Suprapubic skin (tissue), 4 donors: ENCODE results near the gene GABRE. TPM values are rescaled to one million over a fixed set of nuclear protein-coding genes. Genes with fewer than 3 reads are reported as not detected.

Experiments used
- DNase-seq, 2 donors: peaks; one replicate each; pipeline ENCODE4 v3.0.0-alpha.2; 2019; ENCODE audit warnings: low spot score in 2 of 2
- H3K27ac ChIP-seq: fragments of 200-600 bp; sonication (generic); one replicate; pipeline ENCODE4 v1.5.1; 2019
- H3K27me3 ChIP-seq: fragments of 200-600 bp; sonication (generic); one replicate; pipeline ENCODE4 v1.5.1; 2019
- H3K36me3 ChIP-seq: fragments of 200-600 bp; sonication (generic); one replicate; pipeline ENCODE4 v1.5.1; 2019
- H3K4me1 ChIP-seq: fragments of 200-600 bp; sonication (generic); one replicate; pipeline ENCODE4 v1.5.1; 2019
- H3K4me3 ChIP-seq: fragments of 200-600 bp; sonication (generic); one replicate; pipeline ENCODE4 v1.5.1; 2019; ENCODE audit warnings: mild to moderate bottlenecking
- H3K9me3 ChIP-seq: fragments of 200-600 bp; sonication (generic); one replicate; pipeline ENCODE4 v1.5.1; 2019
- CTCF ChIP-seq, 2 donors: fragments of 200-600 bp in 1 of 2; fragments of 450-650 bp in 1 of 2; sonication (generic) in 1 of 2; IDR thresholded peaks; one replicate each; pipeline ENCODE4 v1.5.1; 2016 to 2019; ENCODE audit warnings: antibody characterized with exemption in 2 of 2, mild to moderate bottlenecking in 1 of 2, moderate library complexity in 1 of 2
- EP300 ChIP-seq: sonication (generic); formaldehyde crosslinking; IDR thresholded peaks from one replicate; pipeline ENCODE4 v1.6.1; 2017; ENCODE audit warnings: antibody characterized with exemption
- POLR2A ChIP-seq, 2 donors: fragments of 450-650 bp; IDR thresholded peaks; one replicate each; pipeline ENCODE4 v1.6.1; 2017; ENCODE audit warnings: antibody characterized with exemption in 2 of 2, mild to moderate bottlenecking in 2 of 2, moderate library complexity in 2 of 2
- POLR2AphosphoS5 ChIP-seq, 3 donors: sonication (generic); formaldehyde crosslinking; IDR thresholded peaks; one replicate each; pipeline ENCODE4 v1.6.1; 2017; ENCODE audit warnings: antibody characterized with exemption in 3 of 3
- WGBS: methylation state at CpG from one replicate; pipeline ENCODE4 v1.1.5; 2018; 5-methylcytosine and 5-hydroxymethylcytosine counted together
- total RNA-seq, 4 donors: library from RNA; depleted of rRNA; stranded (reverse); fragments of >200 nt; gene quantifications; one replicate each; pipeline ENCODE4 v1.1.0, GENCODE V29; 2016

GABRE gene
- total RNA-seq, 4 donors from 2014 or later, result 55.8 to 140 (median 78.7) TPM

- Histone ChIP-seq H3K4me1 (peaks cover 15% of the 10 kb centered on the region), H3K27ac (no peak overlapping the region), H3K4me3 (no peak overlapping the region), H3K9me3 (no peaks in the 10 kb centered on the region), H3K27me3 (no peaks in the 10 kb centered on the region), H3K36me3 (peaks cover 18% of the 10 kb centered on the region)
- WGBS, result 56% methylated on average over 6 of the region's 6 CpGs
- TF ChIP-seq EP300 (no peak), POLR2A (IDR thresholded peaks at IDR 0.05) (no peak), CTCF (IDR thresholded peaks at IDR 0.05) (no peak), POLR2AphosphoS5 (IDR thresholded peaks at IDR 0.05) (no peak)
- DNase-seq, result peak; percentile 81 to 84
Measured at GRCh38 chrX:151970661-151971060, 3.8 kb downstream of the GABRE start.

- H3K9me3 ChIP-seq, result no peaks in the 10 kb centered on the region
- H3K4me3 ChIP-seq, result no peak overlapping the region
- H3K36me3 ChIP-seq, result peaks cover 18% of the 10 kb centered on the region
- peaks cover 13% of the 10 kb centered on the region for H3K4me1 ChIP-seq
- H3K27ac ChIP-seq, result no peak overlapping the region
- no peak for DNase-seq
- no peaks in the 10 kb centered on the region for H3K27me3 ChIP-seq
- TF ChIP-seq POLR2A (IDR thresholded peaks at IDR 0.05) (no peak), EP300 (no peak), POLR2AphosphoS5 (IDR thresholded peaks at IDR 0.05) (no peak), CTCF (IDR thresholded peaks at IDR 0.05) (no peak)
- 67% methylated on average over 7 of the region's 7 CpGs for WGBS
Measured at GRCh38 chrX:151970027-151970426, 4.4 kb downstream of the GABRE start.

- Histone ChIP-seq H3K36me3 (peaks cover 24% of the 10 kb centered on the region), H3K9me3 (no peaks in the 10 kb centered on the region), H3K4me1 (peaks cover 3% of the 10 kb centered on the region), H3K27me3 (no peaks in the 10 kb centered on the region), H3K27ac (no peak overlapping the region), H3K4me3 (no peak overlapping the region)
- 89% methylated on average over 6 of the region's 6 CpGs for WGBS
- DNase-seq, result no peak
- no peak for TF ChIP-seq CTCF (IDR thresholded peaks at IDR 0.05)
- no peak for TF ChIP-seq POLR2A (IDR thresholded peaks at IDR 0.05)
- no peak for TF ChIP-seq POLR2AphosphoS5 (IDR thresholded peaks at IDR 0.05)
- TF ChIP-seq EP300, result no peak
Measured at GRCh38 chrX:151966236-151966635, 8.2 kb downstream of the GABRE start.

- Histone ChIP-seq H3K36me3 (peaks cover 21% of the 10 kb centered on the region), H3K4me3 (no peak overlapping the region), H3K9me3 (no peaks in the 10 kb centered on the region), H3K4me1 (no peaks in the 10 kb centered on the region), H3K27me3 (no peaks in the 10 kb centered on the region), H3K27ac (no peak overlapping the region)
- WGBS, result 86% methylated on average over 5 of the region's 5 CpGs
- TF ChIP-seq EP300, result no peak
- no peak for TF ChIP-seq CTCF (IDR thresholded peaks at IDR 0.05)
- TF ChIP-seq POLR2AphosphoS5 (IDR thresholded peaks at IDR 0.05), result no peak
- TF ChIP-seq POLR2A (IDR thresholded peaks at IDR 0.05), result no peak
- no peak for DNase-seq
Measured at GRCh38 chrX:151962034-151962433, 12.4 kb downstream of the GABRE start.

- H3K36me3 ChIP-seq, result peaks cover 42% of the 10 kb centered on the region
- TF ChIP-seq POLR2A (IDR thresholded peaks at IDR 0.05), result no peak
- TF ChIP-seq EP300, result no peak
- no peak for TF ChIP-seq POLR2AphosphoS5 (IDR thresholded peaks at IDR 0.05)
- no peak for TF ChIP-seq CTCF (IDR thresholded peaks at IDR 0.05)
- H3K9me3 ChIP-seq, result no peaks in the 10 kb centered on the region
- no CpG with 5 or more reads among the region's 4 CpGs for WGBS
- H3K27ac ChIP-seq, result no peak overlapping the region
- DNase-seq, result no peak
- no peaks in the 10 kb centered on the region for H3K27me3 ChIP-seq
- H3K4me1 ChIP-seq, result no peaks in the 10 kb centered on the region
- no peak overlapping the region for H3K4me3 ChIP-seq
Measured at GRCh38 chrX:151958101-151958500, 16.4 kb downstream of the GABRE start.
